Memory B cell (primary cell): ENCODE results near the gene MRAP.

Experiments used
- ATAC-seq: fragments of 150-1000 bp; cut with Tn5 transposase; 2 replicates; pipeline ENCODE4 v1.10.0; 2021; ENCODE audit warnings: low read depth, mild to moderate bottlenecking, moderate library complexity
- DNase-seq, 2 donors: peaks; one replicate each; pipeline ENCODE4 v3.0.0; 2022; ENCODE audit warnings: low spot score in 2 of 2
- H3K27ac Mint-ChIP-seq: one replicate; pipeline ENCODE4 v1.8.0; 2022; ENCODE audit warnings: mild to moderate bottlenecking, moderate library complexity, mixed read lengths
- H3K27me3 Mint-ChIP-seq: one replicate; pipeline ENCODE4 v1.8.0; 2022; ENCODE audit warnings: mixed read lengths
- H3K36me3 Mint-ChIP-seq: one replicate; pipeline ENCODE4 v1.8.0; 2022; ENCODE audit warnings: mild to moderate bottlenecking, mixed read lengths
- H3K4me1 Mint-ChIP-seq: one replicate; pipeline ENCODE4 v1.8.0; 2022; ENCODE audit warnings: mixed read lengths
- H3K4me3 Mint-ChIP-seq: one replicate; pipeline ENCODE4 v1.8.0; 2022; ENCODE audit warnings: mild to moderate bottlenecking, moderate library complexity, mixed read lengths
- H3K9me3 Mint-ChIP-seq: one replicate; pipeline ENCODE4 v1.8.0; 2022; ENCODE audit warnings: mixed read lengths

Gene MRAP

GRCh38 chr21:32336711-32337110 is 38.1 kb downstream of the MRAP start:
- no peak for DNase-seq
- peaks cover 1% of the 10 kb centered on the region for H3K9me3 Mint-ChIP-seq
- no peak overlapping the region for H3K4me3 Mint-ChIP-seq
- H3K27ac Mint-ChIP-seq: peak overlapping the region; percentile 18
- H3K36me3 Mint-ChIP-seq: peaks cover 70% of the 10 kb centered on the region
- H3K4me1 Mint-ChIP-seq: no peaks in the 10 kb centered on the region
- no peaks in the 10 kb centered on the region for H3K27me3 Mint-ChIP-seq
- ATAC-seq: no peak

- Mint-ChIP-seq H3K4me1 (no peaks in the 10 kb centered on the region), H3K36me3 (peaks cover 71% of the 10 kb centered on the region), H3K4me3 (no peak overlapping the region), H3K9me3 (peaks cover 1% of the 10 kb centered on the region), H3K27me3 (no peaks in the 10 kb centered on the region), H3K27ac (peak overlapping the region; percentile 18)
- ATAC-seq (no peak), DNase-seq (no peak)
Measured at GRCh38 chr21:32337206-32337605, 38.6 kb downstream of the MRAP start.

GRCh38 chr21:32338209-32338921 is 39.7 kb downstream of the MRAP start:
- Mint-ChIP-seq H3K36me3 (peaks cover 67% of the 10 kb centered on the region), H3K4me1 (no peaks in the 10 kb centered on the region), H3K27ac (no peak overlapping the region), H3K4me3 (no peak overlapping the region), H3K9me3 (no peaks in the 10 kb centered on the region), H3K27me3 (no peaks in the 10 kb centered on the region)
- ATAC-seq (no peak), DNase-seq (no peak)

GRCh38 chr21:32340863-32341848 is 42.5 kb downstream of the MRAP start:
- Mint-ChIP-seq H3K4me1 (no peaks in the 10 kb centered on the region), H3K36me3 (peaks cover 63% of the 10 kb centered on the region), H3K27me3 (no peaks in the 10 kb centered on the region), H3K4me3 (no peak overlapping the region), H3K9me3 (peaks cover 7% of the 10 kb centered on the region), H3K27ac (peak overlapping the region; percentile 76)
- DNase-seq (no peak), ATAC-seq (no peak)

GRCh38 chr21:32346951-32347350 is 48.3 kb downstream of the MRAP start:
- Mint-ChIP-seq H3K4me1 (no peaks in the 10 kb centered on the region), H3K9me3 (peaks cover 7% of the 10 kb centered on the region), H3K27ac (no peak overlapping the region), H3K36me3 (peaks cover 63% of the 10 kb centered on the region), H3K4me3 (no peak overlapping the region), H3K27me3 (no peaks in the 10 kb centered on the region)
- no peak for ATAC-seq
- no peak for DNase-seq

- ATAC-seq: no peak
- Mint-ChIP-seq H3K4me1 (no peaks in the 10 kb centered on the region), H3K27ac (no peak overlapping the region), H3K9me3 (peaks cover 7% of the 10 kb centered on the region), H3K36me3 (peaks cover 67% of the 10 kb centered on the region), H3K27me3 (no peaks in the 10 kb centered on the region), H3K4me3 (no peak overlapping the region)
- DNase-seq: no peak
Measured at GRCh38 chr21:32347351-32347750, 48.7 kb downstream of the MRAP start.

- DNase-seq (no peak), ATAC-seq (no peak)
- Mint-ChIP-seq H3K9me3 (peaks cover 7% of the 10 kb centered on the region), H3K27ac (no peak overlapping the region), H3K4me1 (no peaks in the 10 kb centered on the region), H3K27me3 (no peaks in the 10 kb centered on the region), H3K4me3 (no peak overlapping the region), H3K36me3 (peaks cover 64% of the 10 kb centered on the region)
Measured at GRCh38 chr21:32347977-32348376, 49.3 kb downstream of the MRAP start.

- Mint-ChIP-seq H3K9me3 (peaks cover 7% of the 10 kb centered on the region), H3K27me3 (no peaks in the 10 kb centered on the region), H3K4me3 (no peak overlapping the region), H3K27ac (no peak overlapping the region), H3K4me1 (no peaks in the 10 kb centered on the region), H3K36me3 (peaks cover 63% of the 10 kb centered on the region)
- ATAC-seq (no peak), DNase-seq (no peak)
Measured at GRCh38 chr21:32348604-32349332, 50.1 kb downstream of the MRAP start.

- Mint-ChIP-seq H3K4me3 (no peak overlapping the region), H3K9me3 (peaks cover 6% of the 10 kb centered on the region), H3K27ac (no peak overlapping the region), H3K4me1 (no peaks in the 10 kb centered on the region), H3K27me3 (no peaks in the 10 kb centered on the region), H3K36me3 (peaks cover 65% of the 10 kb centered on the region)
- no peak for DNase-seq
- no peak for ATAC-seq
Measured at GRCh38 chr21:32349333-32349944, 50.8 kb downstream of the MRAP start.

GRCh38 chr21:32350211-32350980 is 51.7 kb downstream of the MRAP start:
- no peaks in the 10 kb centered on the region for H3K9me3 Mint-ChIP-seq
- no peak overlapping the region for H3K27ac Mint-ChIP-seq
- ATAC-seq (no peak), DNase-seq (no peak)
- peaks cover 60% of the 10 kb centered on the region for H3K36me3 Mint-ChIP-seq
- no peaks in the 10 kb centered on the region for H3K4me1 Mint-ChIP-seq
- no peaks in the 10 kb centered on the region for H3K27me3 Mint-ChIP-seq
- H3K4me3 Mint-ChIP-seq: no peak overlapping the region

- no peaks in the 10 kb centered on the region for H3K9me3 Mint-ChIP-seq
- no peaks in the 10 kb centered on the region for H3K4me1 Mint-ChIP-seq
- no peak for DNase-seq
- no peak overlapping the region for H3K4me3 Mint-ChIP-seq
- ATAC-seq: no peak
- H3K27me3 Mint-ChIP-seq: no peaks in the 10 kb centered on the region
- peaks cover 57% of the 10 kb centered on the region for H3K36me3 Mint-ChIP-seq
- no peak overlapping the region for H3K27ac Mint-ChIP-seq
Measured at GRCh38 chr21:32350981-32351380, 52.3 kb downstream of the MRAP start.

- H3K9me3 Mint-ChIP-seq: no peaks in the 10 kb centered on the region
Measured at GRCh38 chr21:32351428-32351827, 52.8 kb downstream of the MRAP start.

GRCh38 chr21:32352526-32352925 is 53.9 kb downstream of the MRAP start:
- ATAC-seq: no peak
- Mint-ChIP-seq H3K4me3 (no peak overlapping the region), H3K9me3 (no peaks in the 10 kb centered on the region), H3K27ac (no peak overlapping the region), H3K4me1 (no peaks in the 10 kb centered on the region), H3K27me3 (no peaks in the 10 kb centered on the region), H3K36me3 (peaks cover 60% of the 10 kb centered on the region)
- no peak for DNase-seq

More at GRCh38 chr21:32351428-32351827, 52.8 kb downstream of the MRAP start:
- no peak overlapping the region for H3K4me3 Mint-ChIP-seq
- ATAC-seq (no peak), DNase-seq (no peak)
- peaks cover 57% of the 10 kb centered on the region for H3K36me3 Mint-ChIP-seq
- H3K27ac Mint-ChIP-seq: no peak overlapping the region
- no peaks in the 10 kb centered on the region for H3K27me3 Mint-ChIP-seq
- no peaks in the 10 kb centered on the region for H3K4me1 Mint-ChIP-seq
